ENCODE data around the gene PEPD.

Gene PEPD

GRCh38 chr19:33462112-33462791 is 59.3 kb downstream of the PEPD start:
- H3K4me3 ChIP-seq (ENCODE audit: control insufficient read depth, low read depth, low read length): no peak overlapping the region
- no peak for DNase-seq (ENCODE audit: low read depth)
- TF ChIP-seq CTCF (conservative IDR thresholded peaks at IDR 0.05; ENCODE audit: control insufficient read depth, insufficient read depth, low read depth, low read length): no peak

GRCh38 chr19:33461256-33462111 is 60.1 kb downstream of the PEPD start:
- H3K4me3 ChIP-seq (ENCODE audit: control insufficient read depth, low read depth, low read length): no peak overlapping the region
- TF ChIP-seq CTCF (conservative IDR thresholded peaks at IDR 0.05; ENCODE audit: control insufficient read depth, insufficient read depth, low read depth, low read length): no peak
- no peak for DNase-seq (ENCODE audit: low read depth)

GRCh38 chr19:33460221-33460908 is 61.2 kb downstream of the PEPD start:
- DNase-seq (ENCODE audit: low read depth): no peak
- no peak overlapping the region for H3K4me3 ChIP-seq (ENCODE audit: control insufficient read depth, low read depth, low read length)
- no peak for TF ChIP-seq CTCF (conservative IDR thresholded peaks at IDR 0.05; ENCODE audit: control insufficient read depth, insufficient read depth, low read depth, low read length)

GRCh38 chr19:33459222-33460090 is 62.1 kb downstream of the PEPD start:
- H3K4me3 ChIP-seq (ENCODE audit: control insufficient read depth, low read depth, low read length): no peak overlapping the region
- DNase-seq (ENCODE audit: low read depth): no peak
- TF ChIP-seq CTCF (conservative IDR thresholded peaks at IDR 0.05; ENCODE audit: control insufficient read depth, insufficient read depth, low read depth, low read length): no peak

GRCh38 chr19:33458807-33459206 is 62.8 kb downstream of the PEPD start:
- TF ChIP-seq CTCF (conservative IDR thresholded peaks at IDR 0.05; ENCODE audit: control insufficient read depth, insufficient read depth, low read depth, low read length): no peak
- H3K4me3 ChIP-seq (ENCODE audit: control insufficient read depth, low read depth, low read length): no peak overlapping the region
- DNase-seq (ENCODE audit: low read depth): no peak

- H3K4me3 ChIP-seq (ENCODE audit: control insufficient read depth, low read depth, low read length): no peak overlapping the region
- TF ChIP-seq CTCF (conservative IDR thresholded peaks at IDR 0.05; ENCODE audit: control insufficient read depth, insufficient read depth, low read depth, low read length): no peak
- no peak for DNase-seq (ENCODE audit: low read depth)
Observed at GRCh38 chr19:33458171-33458633, 63.4 kb downstream of the PEPD start.
